Tongue (tissue), 2 donors: ENCODE measurements around the gene WRNIP1. TPM values are rescaled to one million over a fixed set of nuclear protein-coding genes. Genes with fewer than 3 reads are reported as not detected.
A peak's percentile ranks its signal among the peaks of the same experiment; 100 is the strongest.

ENCODE experiments used
- DNase-seq: peaks from one replicate; pipeline ENCODE4 v3.0.0-alpha.2; 2015
- total RNA-seq: library from RNA; depleted of rRNA; stranded (reverse); fragments of >200 nt; gene quantifications from one replicate; pipeline ENCODE4 v1.2.3, GENCODE V29; 2014

Gene WRNIP1
- total RNA-seq, 1 donor from 2014 or later, result 67.7 TPM

DNA sequence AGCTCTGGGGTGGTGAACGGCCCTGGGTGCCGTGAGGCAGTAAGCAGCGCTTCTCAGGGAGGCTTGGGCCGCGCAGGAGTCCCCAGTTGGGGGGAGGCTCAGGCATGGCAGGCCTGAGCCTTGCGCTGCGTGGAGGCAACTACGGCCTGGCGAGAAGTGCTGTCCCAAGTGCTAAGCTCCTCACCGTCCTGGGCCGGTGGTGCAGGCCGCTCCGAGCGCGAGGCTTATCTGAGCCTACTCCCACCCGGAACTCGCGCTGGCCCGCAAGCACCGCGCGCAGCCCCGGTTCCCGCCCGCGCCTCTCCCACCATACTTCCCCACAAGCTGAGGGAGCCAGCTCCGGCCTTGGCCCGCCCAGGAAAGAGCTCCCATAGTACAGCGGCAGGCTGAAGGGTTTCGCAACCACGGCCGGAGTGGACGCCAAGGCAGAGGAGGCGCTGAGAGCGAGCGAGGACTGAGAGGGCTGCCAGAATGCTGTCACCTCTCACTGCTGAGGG is 1.8 kb upstream of the WRNIP1 start:
- no peak for DNase-seq

GRCh38 chr6:2763876-2764540 is 1.2 kb upstream of the WRNIP1 start:
- no peak for DNase-seq

DNA sequence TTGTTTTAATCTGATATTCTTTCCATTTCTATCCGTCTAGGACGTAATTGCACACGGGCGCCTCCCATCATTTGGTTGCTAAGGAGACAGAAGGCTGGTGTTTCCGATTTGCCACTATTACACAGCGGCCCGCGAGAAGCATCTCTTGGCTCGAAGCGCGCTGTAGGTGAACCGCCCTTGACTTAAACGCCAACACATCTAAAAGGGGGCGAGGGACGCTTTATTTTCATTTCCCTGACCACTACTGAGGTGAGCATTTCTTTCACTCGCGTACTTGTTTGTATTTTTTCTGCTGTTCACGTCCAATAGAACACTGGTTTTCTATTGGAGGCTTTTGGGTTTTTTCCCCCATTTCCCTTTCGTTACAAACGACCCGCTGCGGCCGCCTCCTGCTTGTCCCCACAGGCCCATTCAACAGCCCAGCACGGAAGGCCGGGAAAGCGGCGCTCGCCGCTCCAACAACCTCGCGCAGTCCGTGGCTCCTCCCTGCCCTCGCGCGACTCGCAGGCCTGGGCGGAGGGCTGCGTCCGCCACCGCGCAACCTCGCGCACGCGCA is 505 bp upstream of the WRNIP1 start:
- DNase-seq, result peak; percentile 86

DNA sequence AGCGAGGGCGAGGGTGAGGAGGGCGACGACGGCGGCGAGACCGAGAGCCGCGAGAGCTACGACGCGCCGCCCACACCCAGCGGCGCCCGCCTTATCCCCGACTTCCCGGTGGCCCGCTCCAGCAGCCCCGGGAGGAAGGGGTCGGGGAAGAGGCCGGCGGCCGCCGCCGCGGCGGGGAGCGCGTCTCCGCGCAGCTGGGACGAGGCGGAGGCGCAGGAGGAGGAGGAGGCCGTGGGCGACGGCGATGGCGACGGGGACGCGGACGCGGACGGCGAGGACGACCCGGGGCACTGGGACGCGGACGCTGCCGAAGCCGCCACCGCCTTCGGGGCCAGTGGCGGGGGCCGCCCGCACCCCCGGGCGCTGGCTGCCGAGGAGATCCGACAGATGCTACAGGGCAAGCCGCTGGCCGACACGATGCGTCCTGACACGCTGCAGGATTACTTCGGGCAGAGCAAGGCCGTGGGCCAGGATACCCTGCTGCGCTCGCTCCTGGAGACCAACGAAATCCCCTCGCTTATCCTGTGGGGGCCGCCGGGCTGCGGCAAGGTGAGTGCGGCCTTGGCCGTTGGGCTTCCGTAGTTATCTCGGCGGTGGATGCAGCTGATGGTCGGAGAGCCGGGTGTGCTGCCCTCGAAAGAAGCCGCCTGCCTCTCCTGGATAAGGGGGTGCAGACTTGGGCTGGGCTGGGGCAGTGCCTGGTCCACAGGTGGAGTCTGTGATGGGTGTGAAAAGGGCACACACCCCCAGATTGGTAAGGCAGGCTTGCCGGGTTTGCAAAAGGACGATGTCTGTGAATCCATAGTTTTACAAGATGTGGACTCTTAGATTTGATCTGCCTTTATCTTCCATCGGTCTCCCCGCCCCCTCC is 938 bp downstream of the WRNIP1 start:
- DNase-seq, result peak; percentile 55

DNA sequence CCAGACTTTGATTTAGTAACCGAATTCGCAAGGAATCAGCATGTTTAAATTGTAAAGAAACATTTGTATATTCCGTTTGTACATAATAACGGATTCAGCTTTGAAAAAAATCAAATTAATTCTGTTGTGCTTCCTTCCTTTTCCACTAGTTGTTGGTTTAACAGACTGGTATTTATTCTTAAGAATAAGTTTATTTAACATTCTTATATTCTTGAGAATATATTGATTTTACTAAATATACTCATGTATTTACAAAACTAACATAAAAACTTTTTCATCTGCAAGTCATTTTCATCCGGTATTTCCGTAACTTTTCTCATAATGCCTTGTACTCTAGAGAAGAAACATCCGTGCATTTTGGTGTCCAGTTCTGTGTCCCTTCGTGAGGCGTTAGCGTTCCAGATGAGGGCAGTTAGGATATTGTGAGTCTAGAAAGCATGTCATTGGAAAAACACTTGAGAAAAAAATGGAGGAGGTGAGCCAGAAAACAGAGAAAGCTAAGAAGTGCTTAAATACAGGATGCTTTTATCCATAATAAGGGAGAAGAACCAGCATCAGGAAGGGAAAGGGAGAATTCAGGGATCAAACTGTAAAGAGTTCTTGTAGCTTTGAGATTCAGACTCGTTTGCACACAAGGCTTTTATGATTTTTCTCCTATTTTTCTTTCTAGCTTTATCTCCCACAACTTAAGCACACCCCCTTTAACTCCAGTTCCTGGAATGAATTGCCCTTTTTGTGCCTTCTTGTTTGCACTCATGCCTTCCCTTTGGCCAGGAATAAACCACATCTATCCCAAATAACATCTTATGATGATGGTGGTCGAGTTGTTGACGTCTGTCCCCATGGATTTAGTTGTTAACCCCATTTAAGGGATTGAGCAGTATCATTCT is 1.8 kb downstream of the WRNIP1 start:
- no peak for DNase-seq

DNA sequence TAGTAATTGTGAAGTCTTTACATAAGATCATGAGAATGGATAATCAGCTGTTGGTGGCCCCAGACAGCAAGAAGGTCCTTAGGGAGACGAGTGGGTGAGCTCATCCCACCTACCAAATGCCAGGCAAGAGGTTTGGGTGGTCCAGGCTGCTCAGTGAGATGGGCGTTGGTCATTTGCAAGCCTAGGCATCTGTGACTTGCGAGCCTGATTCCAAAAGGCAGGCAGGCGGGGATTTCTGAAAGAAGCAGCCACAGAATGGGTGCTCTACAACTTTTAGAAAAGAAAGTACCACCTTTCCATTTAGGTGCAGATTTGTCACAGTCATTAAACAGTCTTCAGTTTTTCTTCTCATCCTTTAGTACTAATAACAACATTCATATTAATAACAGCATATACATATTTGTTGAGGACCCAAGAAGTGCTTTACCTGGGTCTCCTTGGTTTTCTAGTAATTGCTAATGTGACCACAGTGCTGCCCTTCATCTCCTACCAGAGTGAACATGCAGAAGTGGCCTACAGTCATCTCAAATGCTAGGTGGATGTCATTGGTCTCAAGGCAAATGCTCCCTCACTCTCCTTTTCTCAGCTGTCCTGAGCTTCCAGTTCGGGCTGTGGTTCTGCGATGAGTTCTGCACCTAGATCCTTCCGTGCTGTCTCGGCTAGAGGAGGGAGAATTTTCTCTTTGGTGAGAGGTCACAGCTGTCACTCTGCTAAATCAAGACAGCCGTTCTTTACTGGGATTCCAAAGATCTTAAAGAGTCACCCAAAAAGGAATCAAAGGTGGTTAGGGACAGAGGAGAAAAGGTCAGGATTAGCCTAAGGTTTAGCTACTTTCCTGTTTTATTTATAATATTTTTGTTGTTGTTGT is 2.7 kb downstream of the WRNIP1 start:
- no peak for DNase-seq

DNA sequence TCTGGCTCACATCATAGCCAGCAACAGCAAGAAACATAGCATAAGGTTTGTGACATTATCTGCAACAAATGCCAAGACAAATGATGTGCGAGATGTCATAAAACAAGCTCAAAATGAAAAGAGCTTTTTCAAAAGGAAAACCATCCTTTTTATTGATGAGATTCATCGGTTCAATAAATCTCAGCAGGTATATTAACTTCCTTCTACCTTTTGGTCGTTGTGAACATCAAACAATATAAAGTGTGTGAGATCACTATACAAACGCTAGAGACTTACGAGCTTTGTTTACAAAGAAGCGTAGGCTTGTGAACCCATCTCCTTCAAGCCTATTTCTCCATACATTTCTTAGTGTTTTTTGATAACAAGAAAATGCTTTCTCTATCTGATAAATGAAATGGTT is 3.5 kb downstream of the WRNIP1 start:
- no peak for DNase-seq

GRCh38 chr6:2770171-2770570 is 5.0 kb downstream of the WRNIP1 start:
- DNase-seq, result peak; percentile 86

- DNase-seq, result peak; percentile 89
Observed at GRCh38 chr6:2771079-2771478, 5.9 kb downstream of the WRNIP1 start.

- no peak for DNase-seq
Observed at GRCh38 chr6:2772840-2773239, 7.6 kb downstream of the WRNIP1 start.

DNA sequence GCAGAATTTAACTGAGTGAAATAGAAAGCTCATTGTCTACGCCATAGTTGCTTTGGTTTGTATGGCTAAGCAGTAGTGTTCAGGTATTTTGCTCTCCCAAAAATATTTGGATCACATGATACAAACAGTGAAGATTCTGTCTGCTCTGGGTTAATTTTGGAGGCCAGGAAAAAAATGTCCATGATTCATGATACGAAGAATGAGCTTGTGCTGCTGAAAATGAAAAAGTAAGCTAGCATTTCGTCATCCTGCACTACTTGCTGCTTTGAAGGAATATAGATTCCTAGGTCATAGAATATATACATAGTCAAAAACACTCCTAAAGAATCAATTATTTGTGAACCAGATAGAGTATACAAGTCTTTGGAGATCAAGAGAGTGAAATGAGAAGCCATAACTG is 8.3 kb downstream of the WRNIP1 start:
- DNase-seq, result no peak

- no peak for DNase-seq
Observed at GRCh38 chr6:2775003-2775402, 9.8 kb downstream of the WRNIP1 start.

DNA sequence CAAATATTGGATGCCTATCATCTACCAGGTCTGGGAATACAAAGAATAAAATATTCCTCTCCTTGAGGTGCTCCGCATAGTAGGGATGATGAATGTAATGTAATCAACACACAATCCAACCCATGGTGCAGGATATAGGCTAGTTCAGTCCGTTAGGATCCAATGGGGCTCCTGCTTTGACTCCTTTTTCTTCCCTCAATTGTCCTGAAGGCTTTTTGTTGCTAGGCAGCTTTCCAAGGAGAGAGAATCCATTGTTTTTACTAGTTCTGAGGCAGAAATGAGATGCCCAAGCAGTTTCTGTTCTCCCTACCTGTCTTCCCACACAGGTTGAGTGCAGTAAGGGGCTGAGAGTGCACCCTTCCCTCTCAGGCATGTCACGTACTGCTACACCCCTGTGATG is 12.1 kb downstream of the WRNIP1 start:
- no peak for DNase-seq

- DNase-seq, result peak; percentile 57
Observed at GRCh38 chr6:2780102-2780737, 15.0 kb downstream of the WRNIP1 start.

DNA sequence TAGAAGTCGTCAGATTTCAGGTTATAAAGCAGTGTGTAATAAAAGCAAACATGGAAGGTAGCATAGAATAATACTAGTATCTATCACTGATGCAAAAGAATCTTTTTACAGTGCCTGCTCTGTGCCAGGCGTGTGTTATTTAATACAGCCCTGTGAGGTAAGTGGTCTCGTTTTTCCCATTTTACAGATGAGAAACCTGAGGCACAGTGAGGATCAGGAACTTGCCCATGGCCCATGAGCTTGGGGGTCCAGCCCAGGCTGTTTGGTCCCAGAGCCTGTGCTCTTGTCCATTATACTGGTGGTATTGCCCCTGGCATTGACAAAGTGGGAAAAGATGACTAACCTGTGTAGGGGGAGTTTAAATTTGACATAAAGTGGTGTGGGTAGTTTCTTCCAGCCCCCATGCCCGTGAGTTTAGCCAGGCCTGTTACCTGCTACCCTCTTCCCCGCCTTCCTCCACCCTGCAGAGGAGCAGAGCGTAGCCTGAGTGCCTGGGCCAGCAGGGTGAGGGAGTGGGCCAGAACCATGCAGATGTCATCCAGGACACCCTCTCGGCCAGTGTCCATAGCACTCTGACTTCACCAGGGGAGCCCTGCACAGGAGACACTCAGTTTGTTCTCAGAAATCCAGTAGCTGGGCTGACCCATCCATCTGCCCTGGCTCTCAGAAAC is 16.6 kb downstream of the WRNIP1 start:
- DNase-seq, result no peak

GRCh38 chr6:2782356-2782708 is 17.1 kb downstream of the WRNIP1 start:
- DNase-seq, result no peak

DNA sequence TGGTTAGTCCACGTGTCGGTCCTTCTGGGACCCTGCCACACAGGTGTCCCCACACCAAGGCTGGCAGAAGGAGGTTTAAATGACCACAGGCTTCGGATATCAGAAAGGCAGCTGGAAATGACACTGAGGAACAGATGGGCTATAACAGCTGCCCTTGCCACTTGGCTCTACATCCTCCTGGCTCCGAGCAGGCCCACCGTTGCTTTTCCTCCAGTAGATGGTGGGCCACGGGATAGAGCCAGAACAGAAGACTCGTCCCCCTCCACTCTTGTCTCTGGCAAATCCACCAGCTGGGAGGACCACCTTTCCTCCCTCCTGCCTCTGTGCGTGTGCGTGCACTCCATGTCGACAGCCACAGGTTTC is 17.6 kb downstream of the WRNIP1 start:
- DNase-seq, result peak; percentile 93

- DNase-seq, result peak; percentile 88
Observed at GRCh38 chr6:2783188-2783963, 18.2 kb downstream of the WRNIP1 start.

GRCh38 chr6:2784061-2784460 is 18.9 kb downstream of the WRNIP1 start:
- no peak for DNase-seq
